Nephron (organoid): ENCODE results near the gene PEAK1.

ENCODE experiments used
- H3K27ac Mint-ChIP-seq, 3 experiments: 2 replicates each; pipeline ENCODE4 v1.8.0; 2020; ENCODE audit warnings: mixed read lengths in 3 of 3, mild to moderate bottlenecking in 2 of 3, moderate library complexity in 1 of 3
- H3K27me3 Mint-ChIP-seq: 2 replicates; pipeline ENCODE4 v1.8.0; 2021; ENCODE audit warnings: low read depth, mild to moderate bottlenecking, moderate library complexity, mixed read lengths
- H3K36me3 Mint-ChIP-seq: 2 replicates; pipeline ENCODE4 v1.8.0; 2020; ENCODE audit warnings: low read depth, mixed read lengths
- H3K4me1 Mint-ChIP-seq: 2 replicates; pipeline ENCODE4 v1.8.0; 2020; ENCODE audit warnings: mixed read lengths
- H3K4me3 Mint-ChIP-seq, 3 experiments: 2 replicates each; pipeline ENCODE4 v1.8.0; 2020; ENCODE audit warnings: mild to moderate bottlenecking in 3 of 3, mixed read lengths in 3 of 3, moderate library complexity in 2 of 3
- H3K9me3 Mint-ChIP-seq: 2 replicates; pipeline ENCODE4 v1.8.0; 2020; ENCODE audit warnings: mixed read lengths
- TF ChIP-seq, protein P1 (sequence below), 3 experiments: fragments of 200-600 bp; sonication (generic); IDR thresholded peaks; one replicate each; pipeline ENCODE4 v1.5.0; 2021; ENCODE audit warnings: antibody characterized with exemption in 3 of 3; ENCODE audit not compliant: unreplicated experiment in 3 of 3

PEAK1 gene

GRCh38 chr15:77085297-77085696 lies 334.6 kb downstream of the PEAK1 start:
- Mint-ChIP-seq H3K9me3 (no peaks in the 10 kb centered on the region), H3K4me1 (peaks cover 12% of the 10 kb centered on the region)

DNA sequence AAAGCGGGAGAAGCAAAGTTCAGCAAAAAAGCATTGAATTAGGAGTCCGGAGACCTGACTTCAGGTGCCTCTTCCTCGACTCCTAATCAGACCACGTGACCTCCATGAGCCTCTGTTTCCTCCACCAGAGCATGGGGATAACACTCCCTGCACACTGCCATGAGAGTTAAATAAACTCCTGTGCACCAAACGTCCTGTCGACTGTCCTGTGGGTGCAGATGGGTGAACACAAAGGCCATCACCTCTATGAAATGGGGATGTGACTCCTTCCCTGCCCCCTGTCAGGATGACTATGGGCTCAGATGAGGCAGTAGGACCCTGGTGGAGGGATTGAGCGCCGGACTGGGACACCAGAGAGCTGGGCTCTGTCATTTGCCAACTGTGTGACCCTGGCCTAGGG lies 335.5 kb downstream of the PEAK1 start:
- no peak overlapping the region for H3K27ac Mint-ChIP-seq
- peaks cover 12% of the 10 kb centered on the region for H3K4me1 Mint-ChIP-seq
- H3K4me3 Mint-ChIP-seq, result no peak overlapping the region
- H3K36me3 Mint-ChIP-seq, result no peaks in the 10 kb centered on the region
- H3K27me3 Mint-ChIP-seq, result peaks cover 4% of the 10 kb centered on the region
- TF ChIP-seq, protein P1, sequence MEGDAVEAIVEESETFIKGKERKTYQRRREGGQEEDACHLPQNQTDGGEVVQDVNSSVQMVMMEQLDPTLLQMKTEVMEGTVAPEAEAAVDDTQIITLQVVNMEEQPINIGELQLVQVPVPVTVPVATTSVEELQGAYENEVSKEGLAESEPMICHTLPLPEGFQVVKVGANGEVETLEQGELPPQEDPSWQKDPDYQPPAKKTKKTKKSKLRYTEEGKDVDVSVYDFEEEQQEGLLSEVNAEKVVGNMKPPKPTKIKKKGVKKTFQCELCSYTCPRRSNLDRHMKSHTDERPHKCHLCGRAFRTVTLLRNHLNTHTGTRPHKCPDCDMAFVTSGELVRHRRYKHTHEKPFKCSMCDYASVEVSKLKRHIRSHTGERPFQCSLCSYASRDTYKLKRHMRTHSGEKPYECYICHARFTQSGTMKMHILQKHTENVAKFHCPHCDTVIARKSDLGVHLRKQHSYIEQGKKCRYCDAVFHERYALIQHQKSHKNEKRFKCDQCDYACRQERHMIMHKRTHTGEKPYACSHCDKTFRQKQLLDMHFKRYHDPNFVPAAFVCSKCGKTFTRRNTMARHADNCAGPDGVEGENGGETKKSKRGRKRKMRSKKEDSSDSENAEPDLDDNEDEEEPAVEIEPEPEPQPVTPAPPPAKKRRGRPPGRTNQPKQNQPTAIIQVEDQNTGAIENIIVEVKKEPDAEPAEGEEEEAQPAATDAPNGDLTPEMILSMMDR (IDR thresholded peaks at IDR 0.05; ENCODE audit: unreplicated experiment in 3 of 3), result no peak
- H3K9me3 Mint-ChIP-seq, result no peaks in the 10 kb centered on the region

More at GRCh38 chr15:77085297-77085696, 334.6 kb downstream of the PEAK1 start:
- H3K36me3 Mint-ChIP-seq, result no peaks in the 10 kb centered on the region
- TF ChIP-seq, protein P1 (IDR thresholded peaks at IDR 0.05; ENCODE audit: unreplicated experiment in 3 of 3), result no peak
- no peak overlapping the region for H3K4me3 Mint-ChIP-seq
- H3K27me3 Mint-ChIP-seq, result peaks cover 4% of the 10 kb centered on the region
- no peak overlapping the region for H3K27ac Mint-ChIP-seq

DNA sequence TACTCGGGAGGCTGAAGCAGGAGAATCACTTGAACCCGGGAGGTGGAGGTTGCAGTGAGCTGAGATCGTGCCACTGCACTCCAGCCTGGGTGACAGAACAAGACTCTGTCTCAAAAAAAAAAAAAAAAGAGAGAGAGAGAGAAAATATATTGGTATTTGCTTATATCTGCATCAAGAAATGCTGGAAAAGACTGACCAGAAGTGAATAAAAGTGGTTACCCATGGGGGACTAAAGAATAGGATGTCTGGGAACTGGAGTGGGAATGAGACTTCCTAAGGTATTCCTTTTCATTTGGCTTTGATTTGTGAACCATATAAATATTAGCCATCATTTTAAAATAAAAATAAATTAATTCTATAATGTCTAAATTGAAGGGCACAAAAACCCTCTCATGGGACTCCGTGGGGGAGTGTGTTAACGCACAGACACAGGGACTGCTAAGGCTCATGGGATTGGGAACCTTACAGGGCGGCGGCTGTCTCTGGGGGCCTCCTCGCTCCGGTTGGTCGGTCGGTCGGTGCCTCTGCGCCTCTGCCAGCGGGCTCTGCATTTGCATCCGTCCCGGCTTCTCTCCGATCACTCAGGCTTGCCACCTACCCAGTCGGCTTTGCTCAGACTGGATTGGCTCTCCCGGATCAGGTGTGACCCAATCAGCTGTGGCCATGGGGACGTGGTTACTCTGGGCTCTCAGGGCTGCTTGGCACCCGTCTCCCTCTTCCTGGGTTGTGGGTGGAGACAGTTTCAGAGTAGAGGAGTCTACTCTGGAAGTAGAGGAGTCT lies 336.3 kb downstream of the PEAK1 start:
- peak overlapping the region; percentile 5 to 40 (median 21) for H3K27ac Mint-ChIP-seq
- peaks cover 4% of the 10 kb centered on the region for H3K27me3 Mint-ChIP-seq
- no peaks in the 10 kb centered on the region for H3K36me3 Mint-ChIP-seq
- no peaks in the 10 kb centered on the region for H3K9me3 Mint-ChIP-seq
- H3K4me1 Mint-ChIP-seq, result peaks cover 12% of the 10 kb centered on the region
- TF ChIP-seq, protein P1 (IDR thresholded peaks at IDR 0.05; ENCODE audit: unreplicated experiment in 3 of 3), result no peak
- H3K4me3 Mint-ChIP-seq, result peak overlapping the region; percentile 72 to 81 (median 76)

GRCh38 chr15:77081971-77082370 lies 337.9 kb downstream of the PEAK1 start:
- Mint-ChIP-seq H3K9me3 (no peaks in the 10 kb centered on the region), H3K4me3 (peak overlapping the region in 2 of 3 experiments; percentile 14 to 18), H3K27me3 (peaks cover 4% of the 10 kb centered on the region), H3K4me1 (peaks cover 12% of the 10 kb centered on the region), H3K36me3 (no peaks in the 10 kb centered on the region), H3K27ac (peak overlapping the region in 2 of 3 experiments; percentile 28 to 67)
- TF ChIP-seq, protein P1 (IDR thresholded peaks at IDR 0.05; ENCODE audit: unreplicated experiment in 3 of 3), result no peak

DNA sequence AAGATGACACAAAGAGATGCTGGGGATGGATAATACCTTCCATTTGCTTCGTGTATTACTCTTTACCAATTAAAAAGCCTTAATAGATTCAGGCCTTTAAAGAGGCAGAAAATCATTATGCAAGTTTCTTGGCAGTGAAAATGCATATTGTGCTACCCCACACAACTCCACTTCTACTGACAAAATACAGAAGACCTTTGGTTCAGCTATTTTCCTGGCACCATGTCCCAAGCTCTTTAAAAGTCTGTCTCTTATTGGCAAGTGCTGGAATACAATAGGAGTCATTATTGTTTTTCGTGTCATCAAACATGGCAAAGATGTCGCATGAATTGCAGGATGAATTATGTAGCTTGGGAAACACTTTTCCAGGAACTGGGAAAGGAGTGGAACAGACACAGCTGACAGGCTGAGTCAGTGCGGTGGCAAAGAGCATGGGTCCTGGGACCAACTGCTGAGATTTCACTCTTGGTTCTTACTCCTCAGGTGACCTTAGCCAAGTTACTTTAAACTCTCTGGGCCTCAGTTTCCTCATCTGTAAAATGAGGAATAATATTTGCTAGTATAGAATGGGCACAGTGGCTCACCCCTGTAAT lies 343.5 kb downstream of the PEAK1 start:
- no peak overlapping the region for H3K4me3 Mint-ChIP-seq
- peaks cover under 1% of the 10 kb centered on the region for H3K4me1 Mint-ChIP-seq
- H3K27ac Mint-ChIP-seq, result no peak overlapping the region
- peaks cover 13% of the 10 kb centered on the region for H3K27me3 Mint-ChIP-seq
- H3K36me3 Mint-ChIP-seq, result no peaks in the 10 kb centered on the region
- H3K9me3 Mint-ChIP-seq, result no peaks in the 10 kb centered on the region
- TF ChIP-seq, protein P1 (IDR thresholded peaks at IDR 0.05; ENCODE audit: unreplicated experiment in 3 of 3), result no peak
